Activated naive CD4-positive, alpha-beta T cell treated with anti-CD3 and anti-CD28 coated beads, Interleukin-2, amount 50 U/mL, for 16 hours (primary cell): ENCODE measurements around the gene DNAJC9.

Source experiments
- DNase-seq: peaks from one replicate; pipeline ENCODE4 v3.0.0-alpha.2; 2020

Gene DNAJC9

DNA sequence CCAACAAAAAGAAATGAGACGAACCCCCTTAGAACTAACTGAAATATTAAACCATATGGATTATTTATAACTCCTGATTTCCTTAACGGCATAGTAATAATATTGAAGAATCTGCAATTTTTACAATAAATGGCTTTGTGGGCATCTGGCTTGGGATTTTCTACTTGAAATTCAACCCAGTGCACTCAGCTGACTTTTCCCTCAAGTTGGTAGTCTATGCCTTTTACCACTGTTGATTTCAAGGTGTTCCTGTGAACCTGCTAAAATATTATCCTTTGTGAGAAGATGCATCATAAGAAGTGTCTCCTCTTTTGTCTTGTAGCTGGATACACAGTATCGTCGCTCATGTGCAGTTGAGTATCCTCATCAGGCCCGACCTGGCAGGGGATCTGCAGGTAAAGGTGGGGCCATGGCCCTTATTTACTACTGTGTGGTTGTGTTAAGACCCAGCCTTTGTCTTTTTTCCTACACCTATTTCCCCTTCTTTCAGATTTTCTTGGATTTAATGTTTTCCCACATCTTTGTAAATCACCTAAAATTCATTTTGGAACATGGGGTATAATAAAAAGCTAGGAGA, 8.0 kb downstream of the DNAJC9 start:
- DNase-seq = no peak

DNA sequence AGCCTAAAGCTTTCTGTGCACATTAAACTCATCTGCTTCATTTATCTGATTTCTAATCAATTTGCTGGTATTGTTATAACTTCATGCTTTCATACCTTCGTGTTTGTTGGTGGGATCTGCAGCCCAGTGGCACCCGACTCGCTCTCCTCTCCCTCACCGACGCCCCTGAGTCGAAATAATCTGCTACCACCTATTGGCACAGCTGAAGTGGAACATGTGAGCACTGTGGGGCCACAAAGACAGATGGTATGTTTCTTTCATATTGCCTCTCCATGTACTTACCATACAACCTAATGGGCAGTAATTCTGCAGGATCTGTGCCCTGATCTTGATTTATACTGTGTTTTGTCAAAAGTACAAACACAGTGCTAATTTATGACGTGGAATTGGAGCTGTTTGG, 12.4 kb downstream of the DNAJC9 start:
- no peak for DNase-seq

DNA sequence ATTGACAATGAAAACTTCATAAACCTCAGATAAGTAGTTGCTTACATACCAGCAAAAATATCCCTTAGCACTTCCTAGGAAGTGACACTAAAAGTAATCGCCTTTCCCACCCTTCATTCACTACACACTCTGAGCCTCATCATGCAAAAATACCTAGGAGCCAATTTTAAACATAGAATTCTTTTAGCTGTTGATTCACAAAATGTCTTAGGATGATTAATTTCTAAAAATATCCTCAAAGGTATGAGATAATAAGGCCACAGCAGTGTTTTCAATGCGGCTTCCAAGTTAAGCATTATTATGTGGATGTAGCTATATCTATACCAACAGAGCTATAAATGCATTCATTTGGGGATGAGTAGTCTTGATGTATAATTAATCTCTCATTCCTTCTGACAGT, 13.2 kb downstream of the DNAJC9 start:
- no peak for DNase-seq

DNA sequence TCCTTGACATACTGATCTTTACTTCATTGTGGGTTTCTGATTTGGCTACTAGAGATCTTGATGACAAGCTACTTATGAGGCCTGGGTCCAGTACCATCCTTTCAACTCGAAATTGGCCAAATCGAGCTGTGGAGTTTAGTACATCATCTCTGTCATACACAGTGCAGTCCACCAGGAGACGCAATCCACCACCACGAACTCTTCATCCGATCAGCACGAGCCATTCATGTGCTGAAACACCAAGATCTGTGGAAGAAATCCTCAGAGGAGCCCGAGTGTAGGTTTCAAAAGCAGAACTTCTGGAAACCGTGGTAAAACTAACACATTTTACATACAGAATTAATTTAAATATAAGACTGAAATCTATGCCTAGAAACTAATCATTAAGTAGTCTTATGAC, 14.2 kb downstream of the DNAJC9 start:
- DNase-seq = no peak

DNA sequence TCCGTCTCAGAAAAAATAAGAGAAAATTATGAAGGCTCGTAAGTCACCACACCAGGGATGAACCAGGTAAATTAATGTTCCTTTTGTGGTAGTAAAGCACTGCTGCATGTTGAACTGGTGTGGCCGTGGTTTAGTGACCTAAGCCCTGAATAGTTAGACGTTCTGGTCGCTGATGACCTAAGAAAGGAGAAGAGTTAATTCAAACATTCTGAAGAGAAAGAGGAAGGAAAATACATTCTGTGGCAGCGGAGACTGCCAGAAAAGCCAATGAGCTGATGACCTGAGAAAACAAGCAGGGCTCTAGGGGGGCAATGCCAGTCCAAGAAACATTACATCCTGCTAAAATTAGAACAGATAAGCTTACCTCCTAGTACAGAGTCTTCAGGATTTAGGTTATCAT, 17.5 kb downstream of the DNAJC9 start:
- DNase-seq = no peak

DNA sequence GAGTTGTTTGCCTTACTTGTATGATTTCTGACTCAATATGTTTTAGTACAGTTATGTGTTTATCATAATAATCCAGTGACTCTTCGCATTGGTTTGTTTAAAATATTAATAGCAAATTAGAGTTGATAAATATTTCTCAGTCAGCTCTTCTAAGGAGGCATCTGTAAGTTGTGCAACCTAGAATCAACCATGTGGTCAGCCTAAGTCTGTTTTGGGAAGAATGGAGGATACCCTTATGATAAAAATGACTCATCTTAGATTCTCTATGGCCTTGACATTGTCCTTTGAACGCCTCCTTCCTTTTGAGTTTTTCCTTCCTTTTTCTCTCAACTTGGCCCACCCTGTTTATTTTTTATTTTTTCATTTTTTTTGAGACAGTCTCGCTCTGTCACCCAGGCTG, 18.8 kb downstream of the DNAJC9 start:
- no peak for DNase-seq

DNA sequence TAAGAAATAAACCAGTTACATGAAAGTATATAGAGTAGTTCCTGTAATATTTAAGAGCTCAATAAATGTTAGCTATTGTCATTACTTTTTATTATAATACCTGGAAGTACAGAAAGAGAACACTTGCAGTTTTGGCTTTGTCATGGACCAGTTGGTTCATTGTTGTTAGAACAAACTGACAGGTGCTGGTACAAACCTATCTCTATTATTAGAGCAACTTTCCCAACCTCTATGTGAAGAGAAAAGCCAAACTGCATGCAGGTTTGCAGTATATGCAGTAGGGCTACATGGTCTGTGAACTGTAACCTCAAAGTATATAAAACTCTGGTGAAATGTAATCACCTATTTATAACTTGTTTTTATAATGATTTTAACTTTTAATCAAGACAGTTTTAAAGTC, 20.4 kb downstream of the DNAJC9 start:
- no peak for DNase-seq

DNA sequence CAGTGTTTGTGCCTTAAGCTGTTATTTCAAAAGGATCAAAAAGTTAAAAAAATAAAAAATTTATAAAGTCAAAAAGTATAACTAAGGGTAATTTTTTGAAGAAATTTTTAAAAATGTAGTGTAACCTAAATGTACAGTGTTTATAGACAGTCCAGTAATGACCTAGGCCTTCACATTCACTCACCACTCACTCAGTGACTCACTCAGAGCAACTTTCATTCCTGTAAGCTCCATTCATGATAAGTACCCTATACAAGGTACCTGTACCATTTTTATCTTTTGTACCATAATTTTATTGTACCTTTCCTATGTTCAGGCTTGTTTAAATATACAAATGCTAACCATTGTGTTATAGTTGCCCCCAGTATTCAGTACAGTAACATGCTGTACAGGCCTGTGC, 21.5 kb downstream of the DNAJC9 start:
- no peak for DNase-seq

DNA sequence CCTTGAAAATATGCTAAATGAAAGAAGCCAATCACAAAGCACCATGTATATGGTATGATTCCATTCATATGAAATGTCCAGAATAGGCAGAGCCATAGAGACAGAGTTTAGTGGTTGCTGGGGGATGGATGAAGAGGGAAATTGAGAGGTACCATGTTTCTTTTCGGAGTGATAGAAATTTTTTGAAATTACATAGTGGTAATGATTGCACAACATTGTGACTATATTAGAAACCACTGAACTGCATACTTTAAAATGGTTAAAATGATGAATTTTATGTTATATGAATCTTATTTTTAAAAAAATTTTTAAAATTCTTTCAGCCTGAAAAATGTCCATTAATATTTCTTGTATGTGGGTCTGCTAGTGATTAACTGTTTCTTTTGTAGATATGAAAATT, 26.1 kb downstream of the DNAJC9 start:
- DNase-seq = no peak

DNA sequence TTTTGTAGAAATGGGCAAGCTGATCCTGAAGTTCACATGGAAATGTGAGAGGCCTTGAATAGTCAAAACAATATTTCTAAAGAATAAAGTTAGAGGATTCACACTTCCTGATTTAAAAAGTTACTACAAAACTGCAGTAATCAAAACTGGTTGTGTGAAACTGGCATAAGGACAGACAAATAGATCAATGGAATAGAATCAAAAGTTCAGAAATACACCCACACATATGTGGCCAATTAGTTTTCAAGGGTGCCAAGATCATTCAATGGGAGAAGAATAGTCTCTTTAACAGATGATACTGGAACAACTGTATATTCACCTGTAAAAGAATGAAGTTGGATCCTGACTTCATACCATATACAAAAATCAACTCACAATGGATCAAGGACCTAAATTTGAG, 27.7 kb downstream of the DNAJC9 start:
- DNase-seq = no peak

DNA sequence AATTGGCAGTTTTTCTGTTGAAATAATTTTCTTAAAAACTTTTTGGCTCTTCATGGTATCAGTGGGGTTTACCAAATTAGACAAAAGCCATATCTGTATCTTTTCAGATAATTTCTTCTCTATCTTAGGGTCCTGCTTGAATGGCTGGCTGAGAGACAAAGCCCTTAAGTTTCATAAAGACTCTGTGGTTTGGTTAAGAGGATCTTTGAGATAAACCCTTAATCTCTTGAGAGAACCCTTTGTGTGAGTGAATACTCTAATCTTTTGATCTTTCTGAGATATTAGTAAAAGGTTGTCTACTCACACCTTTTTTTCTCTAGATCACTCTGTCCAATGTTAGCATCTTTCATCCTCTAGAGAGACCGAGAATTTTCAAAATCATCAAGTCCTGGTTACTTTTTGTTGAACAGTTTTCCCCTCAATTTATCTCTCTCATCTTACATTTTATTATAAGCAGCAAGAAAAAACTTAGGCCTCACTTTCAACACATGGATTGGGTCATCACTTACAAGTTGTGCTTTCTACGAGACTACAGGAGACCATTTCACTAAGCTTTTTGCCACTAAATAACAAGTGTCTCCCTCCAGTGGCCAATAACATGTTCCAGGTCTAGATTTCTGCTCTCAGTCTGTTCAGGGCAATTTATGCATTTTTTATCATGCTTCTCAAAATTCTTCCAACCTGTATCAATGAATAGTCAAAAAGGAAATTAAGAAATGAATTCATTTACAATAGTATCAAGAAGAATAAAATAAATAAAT, 28.4 kb downstream of the DNAJC9 start:
- no peak for DNase-seq

DNA sequence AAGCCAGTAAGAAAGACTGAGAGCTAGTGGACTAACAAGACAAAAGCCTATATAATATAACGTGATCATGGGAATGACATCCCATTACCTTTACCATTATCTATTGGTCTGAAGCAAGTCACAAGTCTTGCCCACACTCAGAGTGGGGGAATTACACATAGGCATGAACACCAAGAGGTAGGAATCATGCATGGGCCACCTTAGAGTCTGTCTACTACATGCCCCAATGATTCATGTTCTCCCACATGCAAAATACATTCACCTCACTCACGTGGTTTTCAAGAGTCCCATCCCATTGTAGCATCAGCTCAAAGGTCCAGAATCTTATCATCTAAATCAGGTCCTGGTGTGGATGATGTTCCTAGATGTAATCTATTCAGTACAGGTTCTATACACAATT, 29.4 kb downstream of the DNAJC9 start:
- DNase-seq = no peak

DNA sequence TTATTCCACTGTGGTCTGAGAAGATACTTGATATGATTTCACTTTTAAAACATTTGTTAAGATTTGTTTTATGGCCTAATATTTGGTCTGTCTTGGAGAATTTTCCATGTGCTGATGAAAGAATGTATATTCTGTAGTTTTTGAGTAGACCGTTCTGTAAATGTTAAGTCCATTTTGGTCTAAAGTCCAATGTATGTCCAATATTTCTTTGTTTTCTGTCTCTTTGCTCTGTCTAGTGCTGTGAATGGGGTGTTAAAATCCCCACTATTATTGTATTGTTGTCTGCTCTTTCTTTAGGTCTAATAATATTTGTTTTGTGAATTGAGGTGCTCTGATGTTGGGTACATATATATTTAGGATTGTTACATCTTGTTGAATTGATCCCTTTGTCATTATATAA, 31.3 kb downstream of the DNAJC9 start:
- DNase-seq = no peak

DNA sequence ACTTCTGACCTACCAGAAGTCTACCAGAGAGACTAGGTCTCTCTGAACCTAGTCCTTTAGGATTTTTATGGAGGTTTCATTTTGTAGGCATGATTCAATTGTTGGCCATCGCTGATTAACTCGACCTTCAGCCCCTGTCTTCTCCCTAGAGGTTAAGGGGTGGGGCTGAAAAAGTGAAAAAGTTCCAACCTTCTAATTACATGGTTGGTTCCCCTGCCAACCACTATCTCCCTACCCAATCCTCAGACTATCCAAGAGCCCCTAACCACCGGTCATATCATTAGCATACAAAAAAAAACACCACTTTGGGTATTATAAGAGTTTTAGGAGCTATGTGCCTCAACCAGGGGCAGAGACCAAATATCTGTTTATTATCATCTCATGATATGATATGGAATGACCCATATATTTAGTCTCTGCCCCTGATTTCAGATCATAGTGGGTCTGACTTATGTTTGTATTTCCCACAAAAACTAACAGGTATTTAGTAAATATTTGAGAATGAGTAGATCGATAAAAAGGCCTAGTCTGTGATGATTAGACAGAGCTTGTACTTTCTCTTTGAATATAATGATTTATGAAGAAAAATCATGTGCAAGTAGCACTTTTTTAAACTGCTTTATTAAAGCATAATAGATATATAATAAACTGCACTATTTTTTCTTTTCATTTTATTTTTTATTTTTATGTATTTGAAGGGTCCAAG, 35.8 kb downstream of the DNAJC9 start:
- DNase-seq = no peak

DNA sequence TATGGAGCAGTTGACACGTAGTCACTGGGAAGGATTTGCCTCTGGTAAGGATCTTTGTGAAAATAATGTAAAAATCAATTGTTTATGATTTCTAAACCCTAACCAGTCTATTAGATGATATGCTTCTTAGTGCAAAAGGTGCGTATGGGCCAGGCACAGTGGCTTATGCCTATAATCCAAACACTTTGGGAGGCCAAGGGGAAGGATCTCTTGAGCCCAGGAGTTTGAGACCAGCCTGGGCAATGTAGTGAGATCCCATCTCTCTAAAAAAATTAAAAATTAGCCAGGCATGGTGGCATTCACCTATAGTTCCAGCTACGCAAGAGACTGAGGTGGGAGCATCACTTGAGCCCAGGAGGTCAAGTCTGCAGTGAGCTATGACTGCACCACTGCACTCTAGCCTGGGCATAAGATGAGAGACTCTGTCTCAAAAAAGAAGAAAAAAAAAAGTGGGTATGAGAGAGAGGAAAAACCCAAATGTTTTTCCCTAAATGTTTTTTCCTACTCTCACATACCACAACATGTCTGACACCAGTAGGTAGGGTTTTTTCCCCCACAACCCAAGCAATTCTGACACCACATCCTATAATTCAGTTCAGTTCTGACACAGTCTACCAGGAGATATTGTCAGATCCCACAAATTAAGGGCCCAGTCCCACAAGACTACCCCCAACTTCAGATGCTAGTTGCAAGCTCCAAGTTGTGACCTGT, 36.5 kb downstream of the DNAJC9 start:
- DNase-seq = no peak

DNA sequence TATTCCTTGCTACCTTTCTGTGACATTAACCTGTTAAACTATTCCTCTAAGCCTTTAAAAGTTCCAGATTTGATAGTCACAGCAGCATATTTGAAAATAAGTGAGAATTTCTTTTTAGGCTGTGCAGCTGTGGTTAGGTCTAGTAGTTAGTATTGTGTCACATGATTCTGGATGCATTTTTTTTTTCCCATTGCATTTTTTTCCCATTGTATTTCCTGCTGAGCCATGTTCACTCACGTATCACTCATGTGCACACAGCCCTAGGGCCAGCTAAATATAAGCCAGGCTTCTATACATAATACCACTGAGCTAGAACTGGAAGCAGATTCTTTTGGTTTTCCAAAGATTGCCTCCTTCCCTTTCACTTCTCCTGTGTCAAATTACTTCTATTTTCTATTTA, 37.4 kb downstream of the DNAJC9 start:
- no peak for DNase-seq

DNA sequence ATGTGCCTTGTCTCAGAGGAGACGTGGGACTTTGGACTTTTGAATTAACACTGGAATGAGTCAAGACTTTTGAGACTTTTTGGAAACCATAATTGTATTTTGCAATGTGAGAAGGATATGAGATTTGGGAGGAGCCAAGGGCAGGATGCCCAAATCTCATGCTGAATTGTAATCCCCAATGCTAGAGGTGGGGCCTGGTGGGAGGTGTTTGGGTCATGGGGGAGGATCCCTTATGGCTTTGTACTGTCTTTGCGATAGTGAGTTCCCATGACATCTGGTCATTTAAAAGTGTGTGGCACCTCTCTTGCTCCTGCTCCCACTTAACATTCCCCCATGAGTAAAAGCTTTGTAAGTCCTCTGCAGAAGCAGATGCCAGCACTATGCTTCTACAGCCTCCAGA, 39.2 kb downstream of the DNAJC9 start:
- no peak for DNase-seq

DNA sequence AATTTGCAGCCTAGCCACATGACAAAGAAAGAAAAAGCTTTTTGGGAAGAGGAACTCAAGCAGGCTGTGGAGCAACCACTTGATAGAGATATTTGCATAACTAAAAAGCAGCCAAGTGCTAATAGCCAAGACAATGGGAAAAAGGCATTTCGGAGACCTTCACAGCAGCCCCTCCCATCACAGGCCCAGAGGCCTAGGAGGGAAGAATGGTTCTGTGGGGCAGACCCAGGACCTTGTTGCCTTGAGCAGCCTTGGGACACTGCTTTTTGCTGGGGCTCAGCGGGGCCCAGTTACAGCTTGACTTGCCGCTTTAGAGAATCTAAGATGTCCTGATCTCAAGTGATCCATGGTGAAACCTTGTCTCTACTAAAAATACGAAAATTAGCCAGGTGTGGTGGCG, 40.7 kb downstream of the DNAJC9 start:
- no peak for DNase-seq

DNA sequence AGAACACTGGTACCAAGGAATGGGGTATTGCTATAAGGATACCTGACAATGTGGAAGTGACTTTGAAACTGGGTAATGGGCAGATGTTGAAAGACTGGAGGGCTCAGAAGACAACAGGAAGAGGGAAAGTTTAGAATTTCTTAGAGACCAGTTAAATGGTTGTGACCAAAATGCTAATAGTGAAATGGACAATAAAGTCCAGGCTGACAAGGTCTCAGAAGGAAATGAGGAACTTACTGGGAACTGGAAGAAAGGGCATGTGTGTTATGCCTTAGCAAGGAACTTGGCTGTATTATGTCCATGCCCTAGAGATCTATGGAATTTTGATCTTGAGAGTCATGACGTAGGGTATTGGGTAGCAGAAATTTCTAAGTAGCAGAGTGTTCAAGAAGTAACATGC, 41.2 kb downstream of the DNAJC9 start:
- no peak for DNase-seq

DNA sequence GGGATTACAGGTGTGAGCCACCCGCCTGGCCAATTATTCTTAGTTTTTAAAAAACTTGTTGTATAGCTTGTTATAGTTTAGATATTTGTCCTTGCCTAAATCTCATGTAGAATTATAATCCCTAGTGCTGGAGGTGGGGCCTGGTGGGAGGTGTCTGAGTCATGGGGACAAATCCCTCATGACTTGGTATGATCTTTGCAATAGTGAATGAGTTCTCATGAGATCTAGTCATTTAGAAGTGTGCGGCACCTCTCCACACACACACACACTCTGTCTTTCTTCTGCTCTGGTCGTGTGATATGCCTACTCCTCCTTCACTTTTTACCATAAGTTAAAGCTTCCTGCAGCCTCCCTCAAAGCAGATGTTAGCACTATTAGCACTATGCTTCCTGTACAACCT, 42.0 kb downstream of the DNAJC9 start:
- DNase-seq = no peak
